HCT116 (cell line): ENCODE measurements around the gene RALB.
A peak's percentile ranks its signal among the peaks of the same experiment; 100 is the strongest.

Source experiments
- POLR2A ChIP-seq: IDR thresholded peaks from 2 replicates; pipeline ENCODE4 v1.7.0; 2011; ENCODE audit warnings: borderline replicate concordance; ENCODE audit not compliant: insufficient read depth, insufficient read length; ENCODE audit errors: extremely low read depth
- POLR2AphosphoS5 ChIP-seq: IDR thresholded peaks from 2 replicates; pipeline ENCODE4 v1.6.1; 2011; ENCODE audit warnings: mild to moderate bottlenecking, low read depth, low read length, moderate library complexity
- TF ChIP-seq, protein P1 (sequence below), 3 experiments: fragments of 200-600 bp in 1 of 3; sonication (generic) in 1 of 3; IDR thresholded peaks in 2 of 3; conservative IDR thresholded peaks in 1 of 3; 2 replicates each; pipeline ENCODE4 v1.5.1; 2012 to 2017; ENCODE audit warnings: low read depth in 2 of 3, low read length in 2 of 3, antibody characterized with exemption in 1 of 3, borderline replicate concordance in 1 of 3, control low read depth in 1 of 3, mild to moderate bottlenecking in 1 of 3, mixed read lengths in 1 of 3, mixed run types in 1 of 3, moderate library complexity in 1 of 3; ENCODE audit not compliant: insufficient read depth in 1 of 3

DNA sequence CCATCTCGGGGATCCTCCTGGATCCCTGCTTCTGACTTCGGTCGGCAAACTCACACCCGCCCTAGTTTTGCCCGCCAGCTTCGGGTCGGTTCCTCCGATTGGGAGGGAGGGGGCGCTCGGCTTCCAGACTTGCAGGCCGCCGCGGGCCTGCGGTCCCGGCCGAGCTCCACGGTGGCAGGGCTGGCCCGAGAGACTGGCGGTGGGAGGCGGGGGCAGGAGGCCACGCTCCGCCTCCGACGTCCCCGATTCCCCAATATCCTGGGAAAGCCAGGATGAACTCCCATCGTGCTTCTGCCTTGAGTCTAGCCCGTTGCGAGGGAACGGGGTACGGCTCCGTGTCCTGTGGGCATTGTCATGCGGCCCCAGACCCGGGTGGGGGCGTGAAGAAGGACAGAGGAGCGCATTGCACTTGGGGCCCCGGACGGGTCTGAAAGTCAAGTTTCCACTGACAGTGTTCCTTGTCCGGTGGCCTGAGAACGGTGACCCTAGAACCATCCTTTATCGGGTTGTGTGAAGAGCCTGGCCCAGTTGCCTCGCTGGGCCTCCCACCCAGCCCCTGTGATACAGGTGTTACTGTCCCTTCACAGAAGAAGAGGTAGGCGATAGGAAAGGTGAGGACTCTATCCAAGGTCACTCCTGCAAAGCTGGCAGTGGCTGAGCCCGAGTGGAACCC is 90.9 kb downstream of the RALB start:
- TF ChIP-seq, protein P1, sequence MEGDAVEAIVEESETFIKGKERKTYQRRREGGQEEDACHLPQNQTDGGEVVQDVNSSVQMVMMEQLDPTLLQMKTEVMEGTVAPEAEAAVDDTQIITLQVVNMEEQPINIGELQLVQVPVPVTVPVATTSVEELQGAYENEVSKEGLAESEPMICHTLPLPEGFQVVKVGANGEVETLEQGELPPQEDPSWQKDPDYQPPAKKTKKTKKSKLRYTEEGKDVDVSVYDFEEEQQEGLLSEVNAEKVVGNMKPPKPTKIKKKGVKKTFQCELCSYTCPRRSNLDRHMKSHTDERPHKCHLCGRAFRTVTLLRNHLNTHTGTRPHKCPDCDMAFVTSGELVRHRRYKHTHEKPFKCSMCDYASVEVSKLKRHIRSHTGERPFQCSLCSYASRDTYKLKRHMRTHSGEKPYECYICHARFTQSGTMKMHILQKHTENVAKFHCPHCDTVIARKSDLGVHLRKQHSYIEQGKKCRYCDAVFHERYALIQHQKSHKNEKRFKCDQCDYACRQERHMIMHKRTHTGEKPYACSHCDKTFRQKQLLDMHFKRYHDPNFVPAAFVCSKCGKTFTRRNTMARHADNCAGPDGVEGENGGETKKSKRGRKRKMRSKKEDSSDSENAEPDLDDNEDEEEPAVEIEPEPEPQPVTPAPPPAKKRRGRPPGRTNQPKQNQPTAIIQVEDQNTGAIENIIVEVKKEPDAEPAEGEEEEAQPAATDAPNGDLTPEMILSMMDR (IDR thresholded peaks at IDR 0.05 in 2 of 3, conservative IDR thresholded peaks at IDR 0.05 in 1 of 3; ENCODE audit: borderline replicate concordance in 1 of 3, insufficient read depth in 1 of 3, low read depth in 2 of 3, low read length in 2 of 3), result peak; percentile 77 to 95 (median 81)
- TF ChIP-seq POLR2A (no peak), POLR2AphosphoS5 (no peak)
